HG02642 (cell line): Measurements from ENCODE around the gene CYP8B1.

ENCODE experiments used
- ATAC-seq: cut with Tn5 transposase; IDR thresholded peaks from one replicate; pipeline ENCODE4 v1.9.1; 2021; ENCODE audit warnings: mild to moderate bottlenecking; ENCODE audit not compliant: unreplicated experiment, poor library complexity

Gene CYP8B1

GRCh38 chr3:42855547-42856380, 19.9 kb downstream of the CYP8B1 start:
- no peak for ATAC-seq

GRCh38 chr3:42855219-42855546, 20.5 kb downstream of the CYP8B1 start:
- no peak for ATAC-seq

- no peak for ATAC-seq
These were observed 21.9 kb downstream of the CYP8B1 start for GRCh38 chr3:42853739-42854302.

- ATAC-seq, result no peak
These were observed 22.6 kb downstream of the CYP8B1 start for GRCh38 chr3:42853056-42853455.

GRCh38 chr3:42852441-42852840, 23.2 kb downstream of the CYP8B1 start:
- ATAC-seq, result no peak

GRCh38 chr3:42851228-42851834, 24.3 kb downstream of the CYP8B1 start:
- no peak for ATAC-seq

- ATAC-seq, result no peak
These were observed 25.4 kb downstream of the CYP8B1 start for GRCh38 chr3:42850263-42850662.

GRCh38 chr3:42849017-42849416, 26.7 kb downstream of the CYP8B1 start:
- no peak for ATAC-seq

GRCh38 chr3:42847731-42848130, 27.9 kb downstream of the CYP8B1 start:
- no peak for ATAC-seq

- no peak for ATAC-seq
These were observed 28.8 kb downstream of the CYP8B1 start for GRCh38 chr3:42846685-42847522.

GRCh38 chr3:42844815-42845214, 30.9 kb downstream of the CYP8B1 start:
- no peak for ATAC-seq

GRCh38 chr3:42844412-42844713, 31.3 kb downstream of the CYP8B1 start:
- ATAC-seq, result no peak

- ATAC-seq, result no peak
These were observed 31.8 kb downstream of the CYP8B1 start for GRCh38 chr3:42843713-42844411.

GRCh38 chr3:42841332-42841731, 34.3 kb downstream of the CYP8B1 start:
- ATAC-seq, result no peak

- ATAC-seq, result peak; percentile 93
These were observed 36.1 kb downstream of the CYP8B1 start for GRCh38 chr3:42839616-42840015.

GRCh38 chr3:42838571-42838970, 37.1 kb downstream of the CYP8B1 start:
- ATAC-seq, result no peak

GRCh38 chr3:42836150-42837123, 39.2 kb downstream of the CYP8B1 start:
- no peak for ATAC-seq

- ATAC-seq, result peak; percentile 50
These were observed 44.4 kb downstream of the CYP8B1 start for GRCh38 chr3:42831321-42831713.
